Colonic mucosa (tissue), 4 donors: Measurements from ENCODE around the gene STRN3. TPM values are rescaled to one million over a fixed set of nuclear protein-coding genes. Genes with fewer than 3 reads are reported as not detected.

Source experiments
- DNase-seq: peaks from one replicate; pipeline ENCODE4 v3.0.0-alpha.2; 2020
- H3K27ac ChIP-seq: fragments of 200-600 bp; one replicate; pipeline ENCODE4 v1.8.0; 2021
- H3K27me3 ChIP-seq: fragments of 200-600 bp; one replicate; pipeline ENCODE4 v1.8.0; 2021
- H3K36me3 ChIP-seq: fragments of 200-600 bp; one replicate; pipeline ENCODE4 v1.8.0; 2021
- H3K4me1 ChIP-seq: fragments of 200-600 bp; one replicate; pipeline ENCODE4 v1.8.0; 2021; ENCODE audit warnings: mild to moderate bottlenecking
- H3K4me3 ChIP-seq: fragments of 200-600 bp; one replicate; pipeline ENCODE4 v1.8.0; 2021
- H3K9ac ChIP-seq, 2 donors: one replicate each; pipeline ENCODE4 v1.7.0; 2013; ENCODE audit warnings: control low read depth in 2 of 2, low read depth in 2 of 2, low read length in 2 of 2
- H3K9me3 ChIP-seq: fragments of 200-600 bp; one replicate; pipeline ENCODE4 v1.8.0; 2021
- intact Hi-C: fragments of 100-400 bp; cut with DNase I; formaldehyde crosslinking; loops from one replicate; pipeline ENCODE4 v1.14.1; 2022
- total RNA-seq, 2 donors: library from RNA; stranded (reverse); fragmentation: NEBNext Ultra II Directional in 1 of 2; extraction: Animal tissue kit (Norgen Biotek cat#: 25700) in 1 of 2; gene quantifications; one replicate each; pipeline ENCODE4 v1.2.1, GENCODE V29; 2021
- TF ChIP-seq, protein P1 (sequence below): fragments of 200-600 bp; IDR thresholded peaks from one replicate; pipeline ENCODE4 v1.8.0; 2022; ENCODE audit warnings: antibody characterized with exemption, mild to moderate bottlenecking
- donor health status: healthy.
- donor health status: DM: no; HTN: no; CAD: no.
- donor health status: DM: no; HTN: no; CAD: no.

STRN3 gene
- total RNA-seq, 2 donors from 2014 or later = 23.6 to 41.1 TPM

GRCh38 chr14:30921788-30922187 is 104.4 kb downstream of the STRN3 start:
- Histone ChIP-seq H3K36me3 (no peaks in the 10 kb centered on the region), H3K27me3 (no peaks in the 10 kb centered on the region), H3K4me3 (no peak overlapping the region), H3K9ac (no peak overlapping the region), H3K9me3 (no peaks in the 10 kb centered on the region), H3K27ac (no peak overlapping the region), H3K4me1 (no peaks in the 10 kb centered on the region)
- TF ChIP-seq, protein P1, sequence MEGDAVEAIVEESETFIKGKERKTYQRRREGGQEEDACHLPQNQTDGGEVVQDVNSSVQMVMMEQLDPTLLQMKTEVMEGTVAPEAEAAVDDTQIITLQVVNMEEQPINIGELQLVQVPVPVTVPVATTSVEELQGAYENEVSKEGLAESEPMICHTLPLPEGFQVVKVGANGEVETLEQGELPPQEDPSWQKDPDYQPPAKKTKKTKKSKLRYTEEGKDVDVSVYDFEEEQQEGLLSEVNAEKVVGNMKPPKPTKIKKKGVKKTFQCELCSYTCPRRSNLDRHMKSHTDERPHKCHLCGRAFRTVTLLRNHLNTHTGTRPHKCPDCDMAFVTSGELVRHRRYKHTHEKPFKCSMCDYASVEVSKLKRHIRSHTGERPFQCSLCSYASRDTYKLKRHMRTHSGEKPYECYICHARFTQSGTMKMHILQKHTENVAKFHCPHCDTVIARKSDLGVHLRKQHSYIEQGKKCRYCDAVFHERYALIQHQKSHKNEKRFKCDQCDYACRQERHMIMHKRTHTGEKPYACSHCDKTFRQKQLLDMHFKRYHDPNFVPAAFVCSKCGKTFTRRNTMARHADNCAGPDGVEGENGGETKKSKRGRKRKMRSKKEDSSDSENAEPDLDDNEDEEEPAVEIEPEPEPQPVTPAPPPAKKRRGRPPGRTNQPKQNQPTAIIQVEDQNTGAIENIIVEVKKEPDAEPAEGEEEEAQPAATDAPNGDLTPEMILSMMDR = no peak
- intact Hi-C loops = no loop called here
- DNase-seq = no peak

DNA sequence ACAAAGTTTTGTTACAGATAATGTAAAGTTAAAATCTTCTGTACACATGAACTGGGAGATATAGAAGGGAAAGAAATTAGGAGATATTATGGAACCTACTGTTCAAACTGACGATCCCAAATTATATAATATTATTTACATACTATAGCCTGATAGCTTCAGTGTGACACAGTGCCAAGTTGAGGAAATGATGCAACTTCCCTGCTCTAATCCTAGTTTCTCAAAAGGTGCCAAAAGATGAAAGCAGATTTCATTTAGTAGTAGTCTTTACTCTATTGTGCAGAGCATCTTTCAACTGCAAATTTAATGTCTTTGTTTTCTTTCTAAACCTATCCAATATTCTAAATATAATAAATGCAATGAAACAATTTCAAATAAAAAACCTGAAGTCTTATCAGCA is 104.9 kb downstream of the STRN3 start:
- TF ChIP-seq, protein P1 = no peak
- Histone ChIP-seq H3K36me3 (no peaks in the 10 kb centered on the region), H3K27me3 (no peaks in the 10 kb centered on the region), H3K4me3 (no peak overlapping the region), H3K27ac (no peak overlapping the region), H3K4me1 (no peaks in the 10 kb centered on the region), H3K9me3 (no peaks in the 10 kb centered on the region), H3K9ac (no peak overlapping the region)
- intact Hi-C loops = no loop called here
- no peak for DNase-seq

DNA sequence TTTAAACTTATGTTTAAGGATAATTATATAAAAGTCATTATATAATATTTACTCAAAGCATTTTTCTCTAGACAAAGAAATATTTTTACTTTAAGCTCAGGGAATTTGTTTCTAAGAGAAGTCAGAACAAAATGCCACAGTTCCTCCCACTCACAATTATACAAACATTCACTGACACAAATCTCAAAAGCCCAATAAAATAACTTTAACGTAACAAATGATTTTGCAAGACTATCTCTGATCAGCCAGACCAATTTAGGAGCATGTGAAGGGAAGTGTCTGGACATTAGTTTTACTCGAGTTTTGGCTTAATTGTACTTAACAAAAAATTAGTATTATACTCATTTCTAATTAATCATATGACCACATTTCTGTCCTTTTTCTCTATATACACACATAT is 110.6 kb downstream of the STRN3 start:
- no peak for DNase-seq
- intact Hi-C loops = no loop called here
- H3K9ac ChIP-seq = no peak overlapping the region

DNA sequence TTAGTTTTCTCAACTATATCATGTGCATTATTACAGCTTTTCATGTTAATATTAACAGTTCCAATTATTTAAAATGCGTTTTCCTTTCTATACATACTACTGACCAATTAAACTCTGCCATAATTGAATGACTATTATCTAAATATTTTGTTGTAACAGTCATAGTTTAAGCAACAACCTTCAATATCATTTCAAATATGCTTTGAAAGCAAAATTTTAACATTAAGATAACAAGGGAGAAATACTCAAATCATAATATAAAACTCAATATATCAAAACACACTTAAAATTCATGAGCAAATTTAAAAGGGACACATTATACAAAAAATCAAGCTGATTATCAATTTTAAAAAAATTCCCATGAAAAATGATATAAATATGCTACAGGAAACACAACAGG is 111.4 kb downstream of the STRN3 start:
- no peak for DNase-seq
- no peaks in the 10 kb centered on the region for H3K36me3 ChIP-seq
- H3K4me1 ChIP-seq = no peaks in the 10 kb centered on the region
- intact Hi-C loops = no loop called here
- no peak overlapping the region for H3K4me3 ChIP-seq
- H3K9ac ChIP-seq = no peak overlapping the region
- H3K27me3 ChIP-seq = no peaks in the 10 kb centered on the region
- no peaks in the 10 kb centered on the region for H3K9me3 ChIP-seq
- H3K27ac ChIP-seq = no peak overlapping the region
- TF ChIP-seq, protein P1 = no peak

More for the DNA sequence above, 110.6 kb downstream of the STRN3 start:
- no peak overlapping the region for H3K27ac ChIP-seq
- TF ChIP-seq, protein P1 = no peak
- no peak overlapping the region for H3K4me3 ChIP-seq
- no peaks in the 10 kb centered on the region for H3K4me1 ChIP-seq
- H3K27me3 ChIP-seq = no peaks in the 10 kb centered on the region
- no peaks in the 10 kb centered on the region for H3K36me3 ChIP-seq
- no peaks in the 10 kb centered on the region for H3K9me3 ChIP-seq

GRCh38 chr14:30908826-30909225 is 117.4 kb downstream of the STRN3 start:
- H3K9me3 ChIP-seq = no peaks in the 10 kb centered on the region
- H3K36me3 ChIP-seq = no peaks in the 10 kb centered on the region
- intact Hi-C loops = loop anchor here (5.0 kb wide), 1 partner anchor 252 kb away; no protein-coding TSS in a partner anchor
- TF ChIP-seq, protein P1 = no peak
- DNase-seq = no peak
- H3K27ac ChIP-seq = no peak overlapping the region
- H3K4me1 ChIP-seq = no peaks in the 10 kb centered on the region
- H3K9ac ChIP-seq = no peak overlapping the region
- no peaks in the 10 kb centered on the region for H3K27me3 ChIP-seq
- H3K4me3 ChIP-seq = no peak overlapping the region
